HL-60 (cell line): ENCODE results near the gene RELN.

ENCODE experiments used
- DNase-seq, 2 experiments: peaks; one replicate each; pipeline ENCODE4 v3.0.0-alpha.2; 2010 to 2020; ENCODE audit warnings: low read depth in 1 of 2, low spot score in 1 of 2
- H3K27ac ChIP-seq: fragments of 250-450 bp; sonication (Bioruptor Pico); replicated peaks from 2 replicates; pipeline ENCODE4 v1.5.1; 2020; ENCODE audit warnings: mild to moderate bottlenecking, moderate library complexity
- H3K27me3 ChIP-seq: fragments of 250-450 bp; sonication (Bioruptor Pico); 2 replicates; pipeline ENCODE4 v1.5.1; 2021; ENCODE audit warnings: mild to moderate bottlenecking, moderate library complexity; ENCODE audit not compliant: insufficient read depth, poor library complexity, severe bottlenecking
- H3K4me3 ChIP-seq: replicated peaks from 2 replicates; pipeline ENCODE4 v1.5.1; 2011; ENCODE audit warnings: mild to moderate bottlenecking, control low read depth, low read length; ENCODE audit not compliant: insufficient read depth
- GABPA ChIP-seq: IDR thresholded peaks from 2 replicates; pipeline ENCODE4 v1.6.1; 2012; ENCODE audit warnings: low read depth
- POLR2AphosphoS5 ChIP-seq: IDR thresholded peaks from 2 replicates; pipeline ENCODE4 v1.6.1; 2012; ENCODE audit warnings: low read depth
- SPI1 ChIP-seq: IDR thresholded peaks from 2 replicates; pipeline ENCODE4 v1.6.1; 2012; ENCODE audit warnings: low read depth, mild to moderate bottlenecking, borderline replicate concordance
- TF ChIP-seq, protein P1 (sequence below): IDR thresholded peaks from 2 replicates; pipeline ENCODE4 v1.6.1; 2012; ENCODE audit warnings: low read depth; ENCODE audit not compliant: insufficient replicate concordance
- TF ChIP-seq, protein P2 (sequence below): IDR thresholded peaks from one replicate; pipeline ENCODE4 v1.5.1; 2011; ENCODE audit warnings: low read length, control low read depth, inconsistent platforms; ENCODE audit not compliant: insufficient read depth

RELN gene

DNA sequence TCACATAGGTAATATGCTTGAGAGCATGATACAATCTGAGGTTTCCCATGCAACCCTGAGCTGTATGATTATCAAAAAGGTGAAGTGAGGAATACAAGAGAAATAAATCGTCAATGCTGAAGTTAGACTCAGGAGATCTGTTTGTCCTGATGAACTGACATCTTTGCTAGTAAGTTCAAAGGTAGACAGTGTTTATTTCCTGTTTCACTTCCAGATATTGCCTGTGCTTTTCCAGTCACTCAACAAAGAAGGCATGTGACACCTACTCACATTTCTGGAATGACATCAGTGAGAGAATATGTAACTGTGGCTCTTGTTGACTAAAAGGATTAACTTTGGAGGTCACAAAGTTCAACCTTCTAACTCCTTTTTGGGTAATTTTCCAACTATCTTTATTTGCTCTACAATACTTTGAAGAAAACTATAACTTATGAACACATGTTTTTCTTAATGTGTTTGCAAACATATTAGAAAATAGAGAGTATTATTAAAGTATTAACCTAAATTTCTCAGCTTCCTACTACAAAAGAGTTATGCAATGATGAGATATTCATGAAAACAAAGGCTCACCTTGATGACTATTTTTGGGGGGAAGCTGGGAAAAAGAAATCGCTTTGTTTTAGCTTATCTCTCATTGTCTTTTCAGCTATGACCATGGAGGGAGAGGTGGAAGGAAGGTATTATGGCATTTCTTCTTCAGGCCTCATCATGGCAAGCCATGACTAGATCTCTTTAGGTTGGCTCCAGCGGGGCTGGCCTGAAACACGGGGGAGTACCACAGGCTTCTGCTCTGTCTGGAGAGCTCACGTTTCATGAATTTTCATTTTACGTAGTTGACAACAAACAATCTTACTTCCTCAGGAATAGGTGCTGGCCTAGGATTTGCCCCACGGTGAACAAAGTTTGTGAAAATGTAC lies 328.7 kb downstream of the RELN start:
- TF ChIP-seq SPI1: no peak
- no peak for TF ChIP-seq POLR2AphosphoS5
- no peak for TF ChIP-seq GABPA
- TF ChIP-seq, protein P1, sequence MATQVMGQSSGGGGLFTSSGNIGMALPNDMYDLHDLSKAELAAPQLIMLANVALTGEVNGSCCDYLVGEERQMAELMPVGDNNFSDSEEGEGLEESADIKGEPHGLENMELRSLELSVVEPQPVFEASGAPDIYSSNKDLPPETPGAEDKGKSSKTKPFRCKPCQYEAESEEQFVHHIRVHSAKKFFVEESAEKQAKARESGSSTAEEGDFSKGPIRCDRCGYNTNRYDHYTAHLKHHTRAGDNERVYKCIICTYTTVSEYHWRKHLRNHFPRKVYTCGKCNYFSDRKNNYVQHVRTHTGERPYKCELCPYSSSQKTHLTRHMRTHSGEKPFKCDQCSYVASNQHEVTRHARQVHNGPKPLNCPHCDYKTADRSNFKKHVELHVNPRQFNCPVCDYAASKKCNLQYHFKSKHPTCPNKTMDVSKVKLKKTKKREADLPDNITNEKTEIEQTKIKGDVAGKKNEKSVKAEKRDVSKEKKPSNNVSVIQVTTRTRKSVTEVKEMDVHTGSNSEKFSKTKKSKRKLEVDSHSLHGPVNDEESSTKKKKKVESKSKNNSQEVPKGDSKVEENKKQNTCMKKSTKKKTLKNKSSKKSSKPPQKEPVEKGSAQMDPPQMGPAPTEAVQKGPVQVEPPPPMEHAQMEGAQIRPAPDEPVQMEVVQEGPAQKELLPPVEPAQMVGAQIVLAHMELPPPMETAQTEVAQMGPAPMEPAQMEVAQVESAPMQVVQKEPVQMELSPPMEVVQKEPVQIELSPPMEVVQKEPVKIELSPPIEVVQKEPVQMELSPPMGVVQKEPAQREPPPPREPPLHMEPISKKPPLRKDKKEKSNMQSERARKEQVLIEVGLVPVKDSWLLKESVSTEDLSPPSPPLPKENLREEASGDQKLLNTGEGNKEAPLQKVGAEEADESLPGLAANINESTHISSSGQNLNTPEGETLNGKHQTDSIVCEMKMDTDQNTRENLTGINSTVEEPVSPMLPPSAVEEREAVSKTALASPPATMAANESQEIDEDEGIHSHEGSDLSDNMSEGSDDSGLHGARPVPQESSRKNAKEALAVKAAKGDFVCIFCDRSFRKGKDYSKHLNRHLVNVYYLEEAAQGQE: no peak
- TF ChIP-seq, protein P2, sequence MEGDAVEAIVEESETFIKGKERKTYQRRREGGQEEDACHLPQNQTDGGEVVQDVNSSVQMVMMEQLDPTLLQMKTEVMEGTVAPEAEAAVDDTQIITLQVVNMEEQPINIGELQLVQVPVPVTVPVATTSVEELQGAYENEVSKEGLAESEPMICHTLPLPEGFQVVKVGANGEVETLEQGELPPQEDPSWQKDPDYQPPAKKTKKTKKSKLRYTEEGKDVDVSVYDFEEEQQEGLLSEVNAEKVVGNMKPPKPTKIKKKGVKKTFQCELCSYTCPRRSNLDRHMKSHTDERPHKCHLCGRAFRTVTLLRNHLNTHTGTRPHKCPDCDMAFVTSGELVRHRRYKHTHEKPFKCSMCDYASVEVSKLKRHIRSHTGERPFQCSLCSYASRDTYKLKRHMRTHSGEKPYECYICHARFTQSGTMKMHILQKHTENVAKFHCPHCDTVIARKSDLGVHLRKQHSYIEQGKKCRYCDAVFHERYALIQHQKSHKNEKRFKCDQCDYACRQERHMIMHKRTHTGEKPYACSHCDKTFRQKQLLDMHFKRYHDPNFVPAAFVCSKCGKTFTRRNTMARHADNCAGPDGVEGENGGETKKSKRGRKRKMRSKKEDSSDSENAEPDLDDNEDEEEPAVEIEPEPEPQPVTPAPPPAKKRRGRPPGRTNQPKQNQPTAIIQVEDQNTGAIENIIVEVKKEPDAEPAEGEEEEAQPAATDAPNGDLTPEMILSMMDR: no peak
- Histone ChIP-seq H3K4me3 (no peak overlapping the region), H3K27me3 (peaks cover 5% of the 10 kb centered on the region), H3K27ac (no peak overlapping the region)
- DNase-seq: no peak

DNA sequence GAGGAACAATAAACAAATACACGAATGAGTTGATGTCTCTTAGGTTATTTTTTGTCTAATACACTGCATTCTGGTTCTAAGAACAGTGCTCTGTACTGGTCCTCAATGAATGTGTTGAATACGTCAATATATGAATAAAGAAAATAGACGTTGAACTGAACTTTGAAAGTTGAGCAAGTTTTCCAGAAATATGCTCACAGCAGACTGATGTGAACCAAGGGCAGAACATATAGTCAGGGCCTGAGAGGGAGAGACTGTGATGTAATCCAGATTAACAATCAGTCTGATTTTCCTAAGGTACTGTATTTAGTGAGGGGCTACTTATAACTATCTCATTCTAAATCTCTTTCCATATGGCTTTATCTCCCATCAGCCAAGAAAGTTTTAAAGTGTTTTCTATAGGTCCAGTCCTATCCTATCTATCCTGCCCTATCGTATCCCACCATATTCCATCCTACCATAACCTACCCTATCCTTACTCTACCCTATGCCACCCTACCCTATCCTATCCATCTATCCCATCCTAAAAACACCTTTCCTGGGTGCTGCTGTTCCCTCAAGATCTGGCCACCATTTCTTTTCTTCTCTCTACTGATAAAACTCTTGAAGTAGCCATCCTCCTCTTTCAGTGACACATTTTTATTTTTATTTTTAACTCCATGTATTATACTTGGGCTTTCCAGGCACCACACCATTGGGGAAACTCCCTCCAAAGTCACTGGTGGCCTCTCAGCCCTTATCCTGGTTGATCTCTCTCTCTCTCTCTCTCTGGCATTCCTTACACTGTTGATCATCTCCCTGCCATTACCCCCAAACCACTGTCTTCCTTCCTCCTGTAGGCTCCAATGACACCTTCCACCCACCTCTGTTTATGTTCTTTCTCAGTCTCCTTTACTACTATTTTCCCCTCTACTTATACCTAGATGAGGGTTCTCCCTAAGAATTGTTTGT lies 331.1 kb downstream of the RELN start:
- TF ChIP-seq GABPA: no peak
- TF ChIP-seq, protein P2: no peak
- TF ChIP-seq POLR2AphosphoS5: no peak
- no peak for TF ChIP-seq SPI1
- TF ChIP-seq, protein P1: no peak
- H3K4me3 ChIP-seq: no peak overlapping the region
- peaks cover 5% of the 10 kb centered on the region for H3K27me3 ChIP-seq
- H3K27ac ChIP-seq: no peak overlapping the region
- no peak for DNase-seq

DNA sequence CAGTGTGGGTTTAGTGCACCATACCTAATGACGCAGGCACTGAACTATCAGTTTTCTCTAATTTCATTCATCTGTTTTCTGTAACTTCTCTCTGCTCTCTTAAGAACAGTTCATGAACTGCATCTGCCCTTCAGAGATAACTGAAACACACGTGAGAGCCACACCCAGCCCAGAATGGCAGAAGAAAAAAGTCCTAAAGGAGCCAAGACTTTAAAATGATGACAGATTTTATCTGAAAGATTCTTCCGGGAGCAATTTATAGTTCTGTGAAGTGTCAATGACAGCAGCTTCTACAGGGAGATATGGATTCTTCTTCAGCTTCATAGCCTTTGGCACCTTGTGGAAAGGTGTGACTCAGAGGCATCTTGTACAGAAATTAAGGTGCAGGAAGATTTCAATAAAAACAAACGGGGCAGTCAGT lies 332.0 kb downstream of the RELN start:
- H3K27me3 ChIP-seq: peaks cover 5% of the 10 kb centered on the region
- DNase-seq: no peak
- TF ChIP-seq, protein P2: no peak
- TF ChIP-seq SPI1: no peak
- no peak for TF ChIP-seq POLR2AphosphoS5
- no peak for TF ChIP-seq GABPA
- TF ChIP-seq, protein P1: no peak
- H3K27ac ChIP-seq: no peak overlapping the region
- no peak overlapping the region for H3K4me3 ChIP-seq
